Neural crest cell (in vitro differentiated cells): ENCODE measurements around the gene LRMDA. TPM values are rescaled to one million over a fixed set of nuclear protein-coding genes. Genes with fewer than 3 reads are reported as not detected.

Experiments used
- DNase-seq: peaks from one replicate; pipeline ENCODE4 v3.0.0; 2021; ENCODE audit warnings: low read depth, mixed read lengths, low spot score
- H3K27ac Mint-ChIP-seq: one replicate; pipeline ENCODE4 v1.8.0; 2021; ENCODE audit warnings: mild to moderate bottlenecking, mixed read lengths; ENCODE audit not compliant: unreplicated experiment
- H3K27me3 Mint-ChIP-seq: 2 replicates; pipeline ENCODE4 v1.8.0; 2021; ENCODE audit warnings: low read depth, mild to moderate bottlenecking, mixed read lengths
- H3K36me3 Mint-ChIP-seq: 2 replicates; pipeline ENCODE4 v1.8.0; 2021; ENCODE audit warnings: low read depth, mild to moderate bottlenecking, mixed read lengths
- H3K4me1 Mint-ChIP-seq: 2 replicates; pipeline ENCODE4 v1.8.0; 2021; ENCODE audit warnings: mixed read lengths
- H3K4me3 Mint-ChIP-seq: one replicate; pipeline ENCODE4 v1.8.0; 2021; ENCODE audit warnings: mild to moderate bottlenecking, mixed read lengths
- H3K9me3 Mint-ChIP-seq: 2 replicates; pipeline ENCODE4 v1.8.0; 2021; ENCODE audit warnings: mixed read lengths
- CTCF ChIP-seq: fragments of 200-600 bp; sonication (generic); conservative IDR thresholded peaks from 2 replicates; pipeline ENCODE4 v1.5.0; 2021; ENCODE audit warnings: antibody characterized with exemption, mild to moderate bottlenecking
- total RNA-seq: library from RNA; stranded (reverse); gene quantifications from 2 replicates; pipeline ENCODE4 v1.2.1, GENCODE V29; 2021

Gene LRMDA
- total RNA-seq, 1 donor from 2014 or later, result 3.1 TPM

GRCh38 chr10:76178532-76179292, 747.3 kb downstream of the LRMDA start:
- no peaks in the 10 kb centered on the region for H3K27me3 Mint-ChIP-seq
- H3K4me3 Mint-ChIP-seq, result no peak overlapping the region
- H3K4me1 Mint-ChIP-seq, result peaks cover 8% of the 10 kb centered on the region
- H3K36me3 Mint-ChIP-seq, result peaks cover 4% of the 10 kb centered on the region
- H3K27ac Mint-ChIP-seq, result peak overlapping the region; percentile 32
- H3K9me3 Mint-ChIP-seq, result no peaks in the 10 kb centered on the region
- no peak for TF ChIP-seq CTCF
- DNase-seq, result no peak

- H3K27me3 Mint-ChIP-seq, result no peaks in the 10 kb centered on the region
- no peak overlapping the region for H3K27ac Mint-ChIP-seq
- peaks cover 4% of the 10 kb centered on the region for H3K36me3 Mint-ChIP-seq
- no peak for DNase-seq
- no peak for TF ChIP-seq CTCF
- H3K9me3 Mint-ChIP-seq, result no peaks in the 10 kb centered on the region
- no peak overlapping the region for H3K4me3 Mint-ChIP-seq
- H3K4me1 Mint-ChIP-seq, result peaks cover 8% of the 10 kb centered on the region
These were observed 748.4 kb downstream of the LRMDA start for GRCh38 chr10:76179806-76180205.

GRCh38 chr10:76184647-76185046, 753.2 kb downstream of the LRMDA start:
- Mint-ChIP-seq H3K27me3 (no peaks in the 10 kb centered on the region), H3K4me1 (no peaks in the 10 kb centered on the region), H3K27ac (no peak overlapping the region), H3K4me3 (no peak overlapping the region), H3K36me3 (no peaks in the 10 kb centered on the region), H3K9me3 (no peaks in the 10 kb centered on the region)
- TF ChIP-seq CTCF, result no peak
- DNase-seq, result no peak

GRCh38 chr10:76185471-76186301, 754.3 kb downstream of the LRMDA start:
- DNase-seq, result no peak
- no peak overlapping the region for H3K27ac Mint-ChIP-seq
- peaks cover 6% of the 10 kb centered on the region for H3K4me1 Mint-ChIP-seq
- H3K27me3 Mint-ChIP-seq, result no peaks in the 10 kb centered on the region
- TF ChIP-seq CTCF, result no peak
- no peaks in the 10 kb centered on the region for H3K36me3 Mint-ChIP-seq
- no peak overlapping the region for H3K4me3 Mint-ChIP-seq
- H3K9me3 Mint-ChIP-seq, result no peaks in the 10 kb centered on the region

GRCh38 chr10:76188216-76188615, 756.8 kb downstream of the LRMDA start:
- no peaks in the 10 kb centered on the region for H3K36me3 Mint-ChIP-seq
- no peaks in the 10 kb centered on the region for H3K27me3 Mint-ChIP-seq
- no peak overlapping the region for H3K27ac Mint-ChIP-seq

More at GRCh38 chr10:76188216-76188615, 756.8 kb downstream of the LRMDA start:
- no peak for DNase-seq
- Mint-ChIP-seq H3K4me1 (peaks cover 13% of the 10 kb centered on the region), H3K9me3 (no peaks in the 10 kb centered on the region), H3K4me3 (no peak overlapping the region)
- no peak for TF ChIP-seq CTCF
